ENCODE data around the gene HLA-E. TPM values are rescaled to one million over a fixed set of nuclear protein-coding genes. Genes with fewer than 3 reads are reported as not detected.
A peak's percentile ranks its signal among the peaks of the same experiment; 100 is the strongest.
"Not testable (repeated sequence)": the region's sequence is repeated elsewhere in the genome, so short reads cannot be mapped to it uniquely, and the experiment has no call there.

HLA-E gene
- total and polyA plus RNA-seq, 2 donors (not counting 1 experiment from before 2014, with no cell fraction given): 183 to 254 TPM

DNA sequence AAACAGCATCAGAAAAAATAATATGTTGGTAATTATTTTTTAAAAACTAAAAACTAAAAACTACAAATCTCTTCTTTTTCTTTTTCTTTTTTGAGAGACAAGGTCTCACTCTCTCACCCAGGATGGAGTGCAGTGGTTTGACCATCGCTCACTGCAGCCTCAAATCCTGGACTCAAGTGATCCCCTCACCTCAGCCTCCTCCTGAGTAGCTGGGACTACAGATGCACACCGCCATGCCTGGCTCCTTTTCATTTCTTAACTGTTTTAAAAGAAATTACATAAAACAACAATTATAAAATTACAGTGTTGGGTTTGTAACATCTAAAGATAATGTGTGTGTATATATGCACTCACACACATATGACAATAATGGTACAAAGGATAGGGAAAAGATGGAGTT lies 24.1 kb downstream of the HLA-E start:
- no peaks in the 10 kb centered on the region for H3K79me2 ChIP-seq (ENCODE audit: control insufficient read depth, insufficient read depth, low read length)
- no peak overlapping the region for H3K9ac ChIP-seq (ENCODE audit: insufficient read depth, low read length)
- DNase-seq (ENCODE audit: low read depth in 2 of 2): no peak
- no peaks in the 10 kb centered on the region for H3K27me3 ChIP-seq (ENCODE audit: control insufficient read depth, insufficient read depth, low read length)
- H4K20me1 ChIP-seq (ENCODE audit: control insufficient read depth, extremely low read depth, insufficient read depth, low read length): no peaks in the 10 kb centered on the region
- no peak overlapping the region for H3K4me3 ChIP-seq (replicated peaks in 1 of 4; ENCODE audit: control extremely low read depth in 1 of 4, insufficient read depth in 1 of 4, low read depth in 3 of 4, low read length in 4 of 4)
- H3K4me2 ChIP-seq (ENCODE audit: extremely low read depth, insufficient read depth, low read length): no peak overlapping the region
- H3K36me3 ChIP-seq (ENCODE audit: control insufficient read depth, insufficient read depth, low read length): no peaks in the 10 kb centered on the region
- no peaks in the 10 kb centered on the region for H3K9me3 ChIP-seq (ENCODE audit: control insufficient read depth, insufficient read depth, low read depth, low read length)
- no peak overlapping the region for H2AFZ ChIP-seq (ENCODE audit: low read length)
- no peak overlapping the region for H3K27ac ChIP-seq (ENCODE audit: insufficient read depth, low read length)
- no peak for TF ChIP-seq EZH2 (IDR thresholded peaks at IDR 0.05; ENCODE audit: low read length, missing control alignments)
- no peak for TF ChIP-seq CTCF (conservative IDR thresholded peaks at IDR 0.05 in 1 of 2, IDR thresholded peaks at IDR 0.05 in 1 of 2; ENCODE audit: low read depth in 1 of 2, low read length in 2 of 2)
- peaks cover 4% of the 10 kb centered on the region for H3K4me1 ChIP-seq (ENCODE audit: control insufficient read depth, extremely low read depth, insufficient read depth, low read length)

DNA sequence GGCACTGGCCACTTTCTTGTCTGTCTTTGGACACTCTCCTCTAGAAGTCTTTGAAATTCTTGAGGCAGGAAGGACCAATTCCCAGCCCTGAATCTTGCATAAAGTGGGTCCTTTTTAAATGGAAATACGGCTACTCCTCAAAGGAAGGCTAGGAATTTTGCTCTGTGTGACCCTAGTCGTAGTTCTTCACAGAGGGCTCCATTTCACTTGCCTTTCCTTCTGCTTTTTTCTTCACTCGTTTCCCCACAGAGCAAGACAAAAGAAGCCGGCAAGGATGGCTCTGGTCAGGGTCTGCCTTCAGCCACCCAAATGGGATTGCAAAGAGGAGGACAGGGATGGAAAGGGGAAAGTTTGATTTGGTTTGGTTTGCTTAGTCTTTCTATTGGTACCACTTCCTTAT lies 25.8 kb downstream of the HLA-E start:
- TF ChIP-seq EZH2 (IDR thresholded peaks at IDR 0.05; ENCODE audit: low read length, missing control alignments) (no peak), CTCF (conservative IDR thresholded peaks at IDR 0.05 in 1 of 2, IDR thresholded peaks at IDR 0.05 in 1 of 2; ENCODE audit: low read depth in 1 of 2, low read length in 2 of 2) (no peak)
- no peak overlapping the region for H2AFZ ChIP-seq (ENCODE audit: low read length)
- no peaks in the 10 kb centered on the region for H4K20me1 ChIP-seq (ENCODE audit: control insufficient read depth, extremely low read depth, insufficient read depth, low read length)
- H3K36me3 ChIP-seq (ENCODE audit: control insufficient read depth, insufficient read depth, low read length): no peaks in the 10 kb centered on the region
- H3K4me2 ChIP-seq (ENCODE audit: extremely low read depth, insufficient read depth, low read length): no peak overlapping the region
- no peaks in the 10 kb centered on the region for H3K27me3 ChIP-seq (ENCODE audit: control insufficient read depth, insufficient read depth, low read length)
- no peak overlapping the region for H3K27ac ChIP-seq (ENCODE audit: insufficient read depth, low read length)
- no peak for DNase-seq (ENCODE audit: low read depth in 2 of 2)
- peaks cover 2% of the 10 kb centered on the region for H3K4me1 ChIP-seq (ENCODE audit: control insufficient read depth, extremely low read depth, insufficient read depth, low read length)
- no peaks in the 10 kb centered on the region for H3K9me3 ChIP-seq (ENCODE audit: control insufficient read depth, insufficient read depth, low read depth, low read length)
- H3K9ac ChIP-seq (ENCODE audit: insufficient read depth, low read length): no peak overlapping the region
- H3K4me3 ChIP-seq (replicated peaks in 1 of 4; ENCODE audit: control extremely low read depth in 1 of 4, insufficient read depth in 1 of 4, low read depth in 3 of 4, low read length in 4 of 4): no peak overlapping the region
- no peaks in the 10 kb centered on the region for H3K79me2 ChIP-seq (ENCODE audit: control insufficient read depth, insufficient read depth, low read length)

DNA sequence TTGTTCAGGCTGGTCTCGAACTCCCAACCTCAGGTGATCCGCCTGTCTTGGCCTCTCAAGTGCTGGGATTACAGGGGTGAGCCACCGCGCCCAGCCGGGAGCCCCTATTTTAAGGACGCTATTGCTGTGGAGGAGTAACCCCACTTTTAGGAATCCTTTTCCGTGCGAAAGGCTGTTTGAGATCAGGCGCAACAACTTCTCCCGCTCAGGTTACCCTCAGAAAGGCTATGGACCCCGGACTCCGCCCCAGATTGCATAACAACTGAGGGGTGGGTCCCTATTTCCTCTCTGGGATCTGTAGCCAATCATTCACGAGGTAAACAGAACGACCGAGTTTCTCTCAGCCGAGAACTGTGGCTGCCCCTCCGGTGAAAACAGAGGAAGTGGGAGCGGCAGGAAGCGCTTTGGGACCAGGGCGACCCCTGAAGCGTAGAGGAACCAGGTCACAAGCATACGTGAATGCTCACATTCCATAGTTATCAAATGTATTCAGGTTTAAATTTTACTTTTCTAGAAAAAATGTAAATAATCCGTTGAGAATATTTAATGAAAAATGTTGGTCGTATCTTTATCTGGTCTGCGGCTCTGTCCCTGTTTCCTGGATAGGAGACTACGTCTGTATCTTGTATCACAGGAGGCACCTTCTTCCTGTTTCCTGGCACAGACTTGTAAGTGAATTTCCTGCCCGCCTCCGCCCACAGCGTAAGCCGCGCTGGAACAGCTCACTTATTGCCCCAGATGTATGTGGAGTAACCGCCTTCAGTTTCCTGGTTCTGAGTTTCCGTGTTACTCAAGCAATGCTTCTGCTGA lies 26.8 kb downstream of the HLA-E start:
- Histone ChIP-seq H4K20me1 (ENCODE audit: control insufficient read depth, extremely low read depth, insufficient read depth, low read length) (no peaks in the 10 kb centered on the region), H3K9ac (ENCODE audit: insufficient read depth, low read length) (peak overlapping the region; percentile 74), H3K27me3 (ENCODE audit: control insufficient read depth, insufficient read depth, low read length) (no peaks in the 10 kb centered on the region), H3K4me1 (ENCODE audit: control insufficient read depth, extremely low read depth, insufficient read depth, low read length) (peaks cover 2% of the 10 kb centered on the region), H3K9me3 (ENCODE audit: control insufficient read depth, insufficient read depth, low read depth, low read length) (no peaks in the 10 kb centered on the region), H3K4me2 (ENCODE audit: extremely low read depth, insufficient read depth, low read length) (peak overlapping the region; percentile 95), H2AFZ (ENCODE audit: low read length) (peak overlapping the region; percentile 80), H3K79me2 (ENCODE audit: control insufficient read depth, insufficient read depth, low read length) (no peaks in the 10 kb centered on the region), H3K4me3 (replicated peaks in 1 of 4; ENCODE audit: control extremely low read depth in 1 of 4, insufficient read depth in 1 of 4, low read depth in 3 of 4, low read length in 4 of 4) (peak overlapping the region; percentile 62 to 88 (median 72)), H3K27ac (ENCODE audit: insufficient read depth, low read length) (peak overlapping the region; percentile 96), H3K36me3 (ENCODE audit: control insufficient read depth, insufficient read depth, low read length) (no peaks in the 10 kb centered on the region)
- peak; percentile 93 to 95 for DNase-seq (ENCODE audit: low read depth in 2 of 2)
- no peak for TF ChIP-seq CTCF (conservative IDR thresholded peaks at IDR 0.05 in 1 of 2, IDR thresholded peaks at IDR 0.05 in 1 of 2; ENCODE audit: low read depth in 1 of 2, low read length in 2 of 2)
- TF ChIP-seq EZH2 (IDR thresholded peaks at IDR 0.05; ENCODE audit: low read length, missing control alignments): no peak

DNA sequence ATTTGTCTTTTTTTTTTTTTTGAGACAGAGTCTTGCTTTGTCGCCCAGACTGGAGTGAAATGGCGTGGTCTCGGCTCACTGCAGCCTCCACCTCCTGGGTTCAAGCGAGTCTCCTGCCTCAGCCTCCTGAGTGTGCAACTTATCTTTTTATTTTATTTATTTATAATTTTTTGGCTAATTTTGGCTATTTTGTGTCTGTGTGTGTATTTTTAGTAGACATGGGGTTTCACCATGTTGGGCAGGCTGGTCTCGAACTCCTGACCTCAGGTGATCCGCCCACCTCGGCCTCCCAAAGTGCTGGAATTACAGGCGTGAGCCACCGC lies 27.4 kb downstream of the HLA-E start:
- H2AFZ ChIP-seq (ENCODE audit: low read length); H3K4me1 ChIP-seq (ENCODE audit: control insufficient read depth, extremely low read depth, insufficient read depth, low read length); H3K36me3 ChIP-seq (ENCODE audit: control insufficient read depth, insufficient read depth, low read length); H3K9me3 ChIP-seq (ENCODE audit: control insufficient read depth, insufficient read depth, low read depth, low read length); H3K9ac ChIP-seq (ENCODE audit: insufficient read depth, low read length); H3K79me2 ChIP-seq (ENCODE audit: control insufficient read depth, insufficient read depth, low read length); H4K20me1 ChIP-seq (ENCODE audit: control insufficient read depth, extremely low read depth, insufficient read depth, low read length); H3K27me3 ChIP-seq (ENCODE audit: control insufficient read depth, insufficient read depth, low read length); DNase-seq (ENCODE audit: low read depth in 2 of 2): not testable (repeated sequence)
- Histone ChIP-seq H3K4me3 (replicated peaks in 1 of 4; ENCODE audit: control extremely low read depth in 1 of 4, insufficient read depth in 1 of 4, low read depth in 3 of 4, low read length in 4 of 4) (peak overlapping the region in 3 of 4 experiments; percentile 62 to 88 (median 65)), H3K4me2 (ENCODE audit: extremely low read depth, insufficient read depth, low read length) (peak overlapping the region; percentile 95), H3K27ac (ENCODE audit: insufficient read depth, low read length) (peak overlapping the region; percentile 96)

Measured in fibroblast of lung (primary cell).